GM23338 (cell line): ENCODE data around the gene RELN.

Experiments used
- CTCF ChIP-seq, 2 experiments: fragments of 200-600 bp in 1 of 2; sonication (generic) in 1 of 2; conservative IDR thresholded peaks; 2 replicates each; pipeline versions ENCODE4 v1.5.1 to v1.6.1; 2016 to 2017; ENCODE audit warnings: antibody characterized with exemption in 2 of 2, low read depth in 2 of 2, mild to moderate bottlenecking in 2 of 2, moderate library complexity in 1 of 2
- EZH2 ChIP-seq: fragments of 200-600 bp; sonication (generic); IDR thresholded peaks from one replicate; pipeline ENCODE4 v1.8.0; 2017; ENCODE audit warnings: antibody characterized with exemption, mild to moderate bottlenecking, low read depth; ENCODE audit not compliant: unreplicated experiment
- POLR2AphosphoS5 ChIP-seq: IDR thresholded peaks from 2 replicates; pipeline ENCODE4 v1.6.1; 2016; ENCODE audit warnings: antibody characterized with exemption, low read depth
- STAT1 ChIP-seq: IDR thresholded peaks from one replicate; pipeline ENCODE4 v1.6.1; 2016; ENCODE audit warnings: antibody characterized with exemption; ENCODE audit not compliant: unreplicated experiment
- ZNF462 ChIP-seq: fragments of 250-450 bp; sonication (Bioruptor Pico); IDR thresholded peaks from 2 replicates; pipeline ENCODE4 v1.5.0; 2020; ENCODE audit warnings: mild to moderate bottlenecking, moderate library complexity

- TF ChIP-seq POLR2AphosphoS5 (no peak), CTCF (conservative IDR thresholded peaks at IDR 0.05; ENCODE audit: low read depth in 2 of 2) (no peak), STAT1 (no peak), ZNF462 (CRISPR knock-in tag) (no peak), EZH2 (no peak)
These were observed 508.7 kb downstream of the RELN start for GRCh38 chr7:103480771-103481170.
